ENCODE results near the gene NHSL2.

The NHSL2 gene

DNA sequence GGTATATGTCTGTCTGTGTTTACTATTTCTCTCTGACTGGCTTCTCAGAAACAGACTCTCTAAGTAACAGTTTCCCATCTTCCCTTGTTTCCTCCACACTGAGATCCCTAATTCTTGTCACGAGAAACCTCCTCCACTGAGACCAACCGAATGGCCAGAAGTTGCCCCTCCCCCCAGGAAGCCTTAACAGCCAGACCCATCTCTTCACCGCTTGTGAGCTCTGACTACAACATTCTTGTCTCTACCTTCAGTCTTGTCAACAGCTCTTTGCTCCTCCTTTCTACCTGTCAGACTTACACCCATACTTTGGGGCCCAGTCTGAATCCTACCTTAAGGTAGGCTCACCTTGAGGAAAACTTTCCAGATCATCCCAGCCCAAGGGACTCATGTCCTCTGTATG is 90.8 kb downstream of the NHSL2 start:
- no peak for TF ChIP-seq CTCF (IDR thresholded peaks at IDR 0.05; ENCODE audit: low read depth, low read length, missing control alignments)
- no peak overlapping the region for H3K4me3 ChIP-seq (replicated peaks; ENCODE audit: low read depth, low read length)
- DNase-seq (ENCODE audit: extremely low read depth, low read depth) = no peak

- TF ChIP-seq CTCF (IDR thresholded peaks at IDR 0.05; ENCODE audit: low read depth, low read length, missing control alignments) = no peak
- H3K4me3 ChIP-seq (replicated peaks; ENCODE audit: low read depth, low read length) = no peak overlapping the region
- DNase-seq (ENCODE audit: extremely low read depth, low read depth) = no peak
Observed at GRCh38 chrX:72001906-72002305, 91.3 kb downstream of the NHSL2 start.

DNA sequence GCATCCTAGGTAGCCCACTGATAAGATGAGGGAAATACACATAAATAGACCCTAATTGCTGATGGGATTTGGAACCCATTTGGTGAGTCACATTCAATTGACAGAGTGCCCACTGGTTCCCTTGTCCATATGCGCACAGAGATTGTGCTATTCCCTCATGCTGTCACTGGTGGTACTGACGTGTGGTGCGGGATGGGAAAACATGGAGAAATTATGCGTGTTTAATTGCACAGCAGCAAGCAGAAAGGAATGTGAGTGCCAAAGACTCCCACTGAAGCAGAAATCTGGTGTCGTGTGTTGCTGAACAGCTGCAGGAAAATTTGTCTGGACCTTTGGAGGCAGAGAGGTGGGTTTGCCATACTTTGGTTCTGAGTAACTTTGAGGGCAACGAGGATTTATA is 92.2 kb downstream of the NHSL2 start:
- no peak for DNase-seq (ENCODE audit: extremely low read depth, low read depth)
- H3K4me3 ChIP-seq (replicated peaks; ENCODE audit: low read depth, low read length) = no peak overlapping the region
- TF ChIP-seq CTCF (IDR thresholded peaks at IDR 0.05; ENCODE audit: low read depth, low read length, missing control alignments) = no peak

GRCh38 chrX:72003811-72004750 is 93.4 kb downstream of the NHSL2 start:
- DNase-seq (ENCODE audit: extremely low read depth, low read depth) = peak; percentile 70
- H3K4me3 ChIP-seq (replicated peaks; ENCODE audit: low read depth, low read length) = 0 out of 2 replicates have a peak overlapping the region, but pooled peaks have one; percentile 7

GRCh38 chrX:72005046-72005445 is 94.4 kb downstream of the NHSL2 start:
- TF ChIP-seq CTCF (IDR thresholded peaks at IDR 0.05; ENCODE audit: low read depth, low read length, missing control alignments) = no peak
- no peak overlapping the region for H3K4me3 ChIP-seq (replicated peaks; ENCODE audit: low read depth, low read length)
- DNase-seq (ENCODE audit: extremely low read depth, low read depth) = no peak

More at GRCh38 chrX:72003811-72004750, 93.4 kb downstream of the NHSL2 start:
- peak; percentile 35 for TF ChIP-seq CTCF (IDR thresholded peaks at IDR 0.05; ENCODE audit: low read depth, low read length, missing control alignments)

DNA sequence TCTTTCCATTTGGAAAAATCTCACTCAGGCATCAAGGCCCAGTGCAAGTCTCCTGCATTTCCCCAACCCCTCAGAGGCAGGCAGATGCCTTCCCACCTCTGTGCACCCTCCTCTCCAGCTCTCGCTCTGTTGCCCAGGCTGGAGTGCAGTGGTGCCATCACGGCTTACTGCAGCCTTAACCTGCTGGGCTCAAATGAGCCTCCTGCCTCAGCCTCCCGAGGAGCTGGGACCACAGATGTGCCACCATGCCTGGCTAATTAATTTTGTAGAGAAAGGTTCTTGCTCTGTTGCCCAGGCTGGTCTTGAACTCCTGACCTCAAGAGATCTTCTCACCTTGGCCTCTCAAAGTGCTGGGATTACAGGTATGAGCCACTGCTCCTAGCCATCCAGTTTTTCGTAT is 95.8 kb downstream of the NHSL2 start:
- no peak overlapping the region for H3K4me3 ChIP-seq (replicated peaks; ENCODE audit: low read depth, low read length)
- no peak for TF ChIP-seq CTCF (IDR thresholded peaks at IDR 0.05; ENCODE audit: low read depth, low read length, missing control alignments)
- DNase-seq (ENCODE audit: extremely low read depth, low read depth) = no peak
